ENCODE data around the gene PIGP. TPM values are rescaled to one million over a fixed set of nuclear protein-coding genes. Genes with fewer than 3 reads are reported as not detected.
"Not testable (repeated sequence)": the region's sequence is repeated elsewhere in the genome, so short reads cannot be mapped to it uniquely, and the experiment has no call there.

Gene PIGP
- 10 to 100 TPM; 14.7 to 29.6 (median 25.5) TPM for total RNA-seq

- intact Hi-C loops (cut with DNase I; ENCODE audit: low total_unique reads) = no loop called here
- peak within 1 kb of the TSS; percentile 99 to 100 for H3K27ac ChIP-seq
- no peaks in the 10 kb centered on the region for H3K36me3 ChIP-seq
- peak; percentile 91 to 92 for DNase-seq (ENCODE audit: low spot score in 2 of 2)
- H3K9me3 ChIP-seq = no peaks in the 10 kb centered on the region
- H3K27me3 ChIP-seq = no peaks in the 10 kb centered on the region
- no peaks in the 10 kb centered on the region for H3K4me1 ChIP-seq
- peak within 1 kb of the TSS; percentile 73 to 95 (median 85) for H3K4me3 ChIP-seq
- TF ChIP-seq POLR2AphosphoS5 (IDR thresholded peaks at IDR 0.05) (peak in 2 of 3 donors; percentile 51 to 91), POLR2A (IDR thresholded peaks at IDR 0.05) (peak; percentile 80), CTCF (IDR thresholded peaks at IDR 0.05) (no peak)
These were observed at the start of gene PIGP, which contains the start of gene TTC3 for GRCh38 chr21:37072988-37073416. Gene PIGP (minus strand): TSS chr21:37073071. CDS start chr21:37072515, 556 bp downstream. Gene TTC3 (plus strand): TSS chr21:37073254. CDS start chr21:37087258, 14,004 bp downstream.

GRCh38 chr21:37119421-37120218 lies 46.7 kb upstream of the PIGP start:
- Histone ChIP-seq H3K36me3 (no peaks in the 10 kb centered on the region), H3K4me3 (no peak overlapping the region), H3K4me1 (no peaks in the 10 kb centered on the region), H3K27me3 (no peaks in the 10 kb centered on the region), H3K27ac (no peak overlapping the region), H3K9me3 (no peaks in the 10 kb centered on the region)
- intact Hi-C loops (cut with DNase I; ENCODE audit: low total_unique reads) = no loop called here
- no peak for DNase-seq (ENCODE audit: low spot score in 2 of 2)
- TF ChIP-seq POLR2A (IDR thresholded peaks at IDR 0.05) (no peak), POLR2AphosphoS5 (IDR thresholded peaks at IDR 0.05) (no peak), CTCF (IDR thresholded peaks at IDR 0.05) (no peak)

GRCh38 chr21:37118187-37118826 lies 45.4 kb upstream of the PIGP start:
- H3K36me3 ChIP-seq = no peaks in the 10 kb centered on the region
- no peak for DNase-seq (ENCODE audit: low spot score in 2 of 2)
- intact Hi-C loops (cut with DNase I; ENCODE audit: low total_unique reads) = no loop called here
- H3K27ac ChIP-seq = no peak overlapping the region
- no peak for TF ChIP-seq POLR2AphosphoS5 (IDR thresholded peaks at IDR 0.05)
- TF ChIP-seq CTCF (IDR thresholded peaks at IDR 0.05) = no peak
- no peak for TF ChIP-seq POLR2A (IDR thresholded peaks at IDR 0.05)
- no peaks in the 10 kb centered on the region for H3K9me3 ChIP-seq
- H3K4me3 ChIP-seq = no peak overlapping the region
- H3K27me3 ChIP-seq = no peaks in the 10 kb centered on the region
- H3K4me1 ChIP-seq = no peaks in the 10 kb centered on the region

GRCh38 chr21:37117204-37117603 lies 44.3 kb upstream of the PIGP start:
- Histone ChIP-seq H3K27me3 (no peaks in the 10 kb centered on the region), H3K4me1 (no peaks in the 10 kb centered on the region), H3K36me3 (no peaks in the 10 kb centered on the region), H3K9me3 (no peaks in the 10 kb centered on the region), H3K4me3 (no peak overlapping the region), H3K27ac (no peak overlapping the region)
- no peak for DNase-seq (ENCODE audit: low spot score in 2 of 2)
- no peak for TF ChIP-seq POLR2AphosphoS5 (IDR thresholded peaks at IDR 0.05)
- no peak for TF ChIP-seq POLR2A (IDR thresholded peaks at IDR 0.05)
- intact Hi-C loops (cut with DNase I; ENCODE audit: low total_unique reads) = no loop called here

- DNase-seq (ENCODE audit: low spot score in 2 of 2); H3K4me1 ChIP-seq; H3K27me3 ChIP-seq; H3K27ac ChIP-seq; H3K36me3 ChIP-seq; intact Hi-C loops (cut with DNase I; ENCODE audit: low total_unique reads); H3K4me3 ChIP-seq; H3K9me3 ChIP-seq: not testable (repeated sequence)
These were observed 43.6 kb upstream of the PIGP start for GRCh38 chr21:37116459-37116858.

- H3K9me3 ChIP-seq; H3K27ac ChIP-seq; intact Hi-C loops (cut with DNase I; ENCODE audit: low total_unique reads); H3K36me3 ChIP-seq; H3K4me1 ChIP-seq; DNase-seq (ENCODE audit: low spot score in 2 of 2); H3K27me3 ChIP-seq; H3K4me3 ChIP-seq: not testable (repeated sequence)
These were observed 41.4 kb upstream of the PIGP start for GRCh38 chr21:37114301-37114700.

GRCh38 chr21:37111029-37111428 lies 38.2 kb upstream of the PIGP start:
- H3K27ac ChIP-seq; H3K27me3 ChIP-seq; H3K9me3 ChIP-seq; H3K4me1 ChIP-seq; H3K4me3 ChIP-seq; DNase-seq (ENCODE audit: low spot score in 2 of 2); intact Hi-C loops (cut with DNase I; ENCODE audit: low total_unique reads); H3K36me3 ChIP-seq: not testable (repeated sequence)

Measured in breast epithelium (tissue), 4 donors.